Activated T-cell treated with anti-CD3 and anti-CD28 coated beads, Interleukin-2, amount 50 U/mL, for 24 hours (primary cell): ENCODE results near the gene TMEM91.

Experiments
- DNase-seq: peaks from one replicate; pipeline ENCODE4 v3.0.0-alpha.2; 2020
- H3K27ac Mint-ChIP-seq: 2 replicates; pipeline ENCODE4 v1.8.0; 2020; ENCODE audit warnings: mild to moderate bottlenecking, mixed read lengths
- H3K27me3 Mint-ChIP-seq: 2 replicates; pipeline ENCODE4 v1.8.0; 2020; ENCODE audit warnings: mixed read lengths
- H3K36me3 Mint-ChIP-seq: 2 replicates; pipeline ENCODE4 v1.8.0; 2020; ENCODE audit warnings: low read depth, mixed read lengths
- H3K4me1 Mint-ChIP-seq: 2 replicates; pipeline ENCODE4 v1.8.0; 2020; ENCODE audit warnings: low read depth, mixed read lengths
- H3K4me3 Mint-ChIP-seq: 2 replicates; pipeline ENCODE4 v1.8.0; 2020; ENCODE audit warnings: mild to moderate bottlenecking, moderate library complexity, mixed read lengths
- H3K9me3 Mint-ChIP-seq: 2 replicates; pipeline ENCODE4 v1.8.0; 2020; ENCODE audit warnings: mixed read lengths

TMEM91 gene

GRCh38 chr19:41384351-41384750 lies 8.0 kb downstream of the TMEM91 start:
- H3K36me3 Mint-ChIP-seq: peaks cover 54% of the 10 kb centered on the region
- no peaks in the 10 kb centered on the region for H3K9me3 Mint-ChIP-seq
- no peak for DNase-seq
- peak overlapping the region; percentile 44 for H3K27ac Mint-ChIP-seq
- H3K27me3 Mint-ChIP-seq: no peaks in the 10 kb centered on the region
- H3K4me3 Mint-ChIP-seq: no peak overlapping the region
- no peaks in the 10 kb centered on the region for H3K4me1 Mint-ChIP-seq

GRCh38 chr19:41386442-41386841 lies 10.1 kb downstream of the TMEM91 start:
- Mint-ChIP-seq H3K4me1 (no peaks in the 10 kb centered on the region), H3K27me3 (no peaks in the 10 kb centered on the region), H3K27ac (peak overlapping the region; percentile 18), H3K36me3 (peaks cover 74% of the 10 kb centered on the region), H3K9me3 (no peaks in the 10 kb centered on the region), H3K4me3 (no peak overlapping the region)
- no peak for DNase-seq

- H3K4me3 Mint-ChIP-seq: no peak overlapping the region
- no peaks in the 10 kb centered on the region for H3K9me3 Mint-ChIP-seq
- DNase-seq: no peak
- no peak overlapping the region for H3K27ac Mint-ChIP-seq
- peaks cover 15% of the 10 kb centered on the region for H3K4me1 Mint-ChIP-seq
- no peaks in the 10 kb centered on the region for H3K27me3 Mint-ChIP-seq
- H3K36me3 Mint-ChIP-seq: peaks cover 78% of the 10 kb centered on the region
Measured at GRCh38 chr19:41391618-41392017, 15.3 kb downstream of the TMEM91 start.

GRCh38 chr19:41392775-41393174 lies 16.4 kb downstream of the TMEM91 start:
- DNase-seq: no peak
- peaks cover 73% of the 10 kb centered on the region for H3K36me3 Mint-ChIP-seq
- H3K27me3 Mint-ChIP-seq: no peaks in the 10 kb centered on the region
- H3K9me3 Mint-ChIP-seq: no peaks in the 10 kb centered on the region
- H3K27ac Mint-ChIP-seq: no peak overlapping the region
- no peak overlapping the region for H3K4me3 Mint-ChIP-seq
- peaks cover 18% of the 10 kb centered on the region for H3K4me1 Mint-ChIP-seq

DNA sequence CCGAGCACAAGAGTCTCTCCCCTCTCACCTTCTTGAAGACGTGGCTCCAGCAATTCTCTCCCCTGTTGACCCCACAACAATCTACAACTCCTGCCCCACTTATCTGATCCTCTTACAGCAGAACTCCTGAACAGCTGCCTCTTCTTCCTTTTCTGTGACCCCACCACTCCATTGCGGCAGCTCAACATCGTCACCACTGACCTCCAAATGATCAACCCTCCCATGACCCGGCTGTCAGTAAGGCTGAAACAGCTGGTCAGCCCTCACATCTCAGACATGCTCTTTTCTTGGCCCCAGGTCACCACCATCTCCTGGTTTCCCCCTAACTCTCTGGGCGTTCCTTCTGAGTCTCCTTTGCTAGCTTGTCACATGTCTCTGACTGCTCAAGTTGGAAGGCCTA lies 19.0 kb downstream of the TMEM91 start:
- peak overlapping the region; percentile 99 for H3K4me3 Mint-ChIP-seq
- H3K4me1 Mint-ChIP-seq: peaks cover 35% of the 10 kb centered on the region
- no peak for DNase-seq
- H3K36me3 Mint-ChIP-seq: peaks cover 59% of the 10 kb centered on the region
- H3K9me3 Mint-ChIP-seq: no peaks in the 10 kb centered on the region
- no peaks in the 10 kb centered on the region for H3K27me3 Mint-ChIP-seq
- peak overlapping the region; percentile 79 for H3K27ac Mint-ChIP-seq

DNA sequence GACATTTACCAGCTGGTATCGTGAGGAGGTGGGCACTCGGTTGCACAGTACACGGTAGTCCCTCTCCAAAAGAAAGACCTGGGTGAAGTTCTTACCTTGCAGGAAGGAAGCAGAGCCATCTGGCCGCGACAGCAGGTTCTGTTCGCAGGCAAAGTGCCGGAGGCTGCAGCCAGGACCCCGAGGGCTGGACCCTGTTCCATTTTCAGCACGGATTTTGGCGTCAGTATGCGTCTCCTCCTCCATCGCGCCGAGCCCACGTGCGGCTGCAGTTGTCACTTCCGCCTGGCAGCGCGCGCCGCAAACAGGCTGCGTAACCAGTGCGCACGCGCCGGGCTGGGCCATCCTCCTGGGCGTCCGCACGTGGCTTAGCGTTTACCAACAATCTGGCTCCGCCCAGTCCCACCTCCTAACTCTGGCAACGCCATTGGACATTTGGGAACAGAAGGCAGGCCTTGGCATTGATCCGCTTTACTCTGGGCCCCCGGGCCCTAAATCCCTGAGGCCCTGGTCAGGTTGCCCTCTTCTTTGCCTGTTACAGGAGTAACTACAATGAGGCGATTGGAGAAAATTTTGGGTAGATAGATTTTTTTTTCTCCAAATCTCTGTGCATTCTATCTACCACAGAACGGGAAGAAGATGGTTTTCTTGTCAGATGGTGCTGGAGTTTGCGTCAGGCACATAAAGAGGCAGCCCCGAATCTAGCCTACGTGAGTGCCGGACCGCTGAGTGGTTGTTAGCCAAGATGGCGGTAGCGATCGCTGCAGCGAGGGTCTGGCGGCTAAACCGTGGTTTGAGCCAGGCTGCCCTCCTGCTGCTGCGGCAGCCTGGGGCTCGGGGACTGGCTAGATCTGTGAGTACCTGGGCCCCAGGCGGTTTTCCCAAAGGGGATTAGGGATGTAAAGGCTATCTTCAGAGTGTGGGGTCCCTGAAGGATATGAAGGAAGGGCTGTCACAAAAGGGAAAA lies 21.0 kb downstream of the TMEM91 start, which contains the start of the genes BCKDHA and EXOSC5:
Gene BCKDHA, plus strand, starts transcription at position 733 of the 964 bp plus-strand sequence. Its CDS starts 10 bp downstream, at position 743.
Gene EXOSC5, minus strand, starts transcription at position 274 of the 964 bp plus-strand sequence. Its CDS starts 31 bp downstream, at position 243.
- Mint-ChIP-seq H3K4me1 (peaks cover 44% of the 10 kb centered on the region), H3K27me3 (no peaks in the 10 kb centered on the region), H3K9me3 (no peaks in the 10 kb centered on the region), H3K27ac (peak within 1 kb of the TSS; percentile 100), H3K4me3 (peak within 1 kb of the TSS; percentile 99), H3K36me3 (peaks cover 48% of the 10 kb centered on the region)
- DNase-seq: peak; percentile 98

- Mint-ChIP-seq H3K36me3 (peaks cover 46% of the 10 kb centered on the region), H3K27me3 (no peaks in the 10 kb centered on the region), H3K4me1 (peaks cover 44% of the 10 kb centered on the region), H3K4me3 (peak overlapping the region; percentile 99), H3K27ac (peak overlapping the region; percentile 100), H3K9me3 (no peaks in the 10 kb centered on the region)
- no peak for DNase-seq
Measured at GRCh38 chr19:41398050-41398418, 21.7 kb downstream of the TMEM91 start.

DNA sequence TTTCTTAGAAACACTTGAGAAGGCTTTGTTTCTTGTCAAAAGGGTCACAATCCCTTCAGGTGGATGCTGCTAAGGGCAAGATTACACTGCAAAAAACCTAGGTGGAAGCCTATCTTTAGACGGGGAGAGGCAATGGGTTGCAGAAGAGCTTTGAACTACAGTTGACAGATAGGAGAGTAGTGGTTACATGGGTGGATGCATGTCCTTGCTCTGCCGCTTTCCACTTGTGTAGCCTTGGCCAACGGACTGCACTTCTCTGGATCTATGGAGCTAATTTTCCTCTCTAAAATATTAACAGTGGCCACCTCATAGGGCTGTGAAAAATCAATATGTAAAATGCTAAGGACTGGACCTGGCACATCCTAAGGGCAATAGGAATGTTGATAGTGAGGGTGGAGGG lies 22.3 kb downstream of the TMEM91 start:
- no peaks in the 10 kb centered on the region for H3K9me3 Mint-ChIP-seq
- DNase-seq: no peak
- H3K4me1 Mint-ChIP-seq: peaks cover 47% of the 10 kb centered on the region
- peaks cover 44% of the 10 kb centered on the region for H3K36me3 Mint-ChIP-seq
- H3K4me3 Mint-ChIP-seq: peak overlapping the region; percentile 99
- no peaks in the 10 kb centered on the region for H3K27me3 Mint-ChIP-seq
- peak overlapping the region; percentile 100 for H3K27ac Mint-ChIP-seq

DNA sequence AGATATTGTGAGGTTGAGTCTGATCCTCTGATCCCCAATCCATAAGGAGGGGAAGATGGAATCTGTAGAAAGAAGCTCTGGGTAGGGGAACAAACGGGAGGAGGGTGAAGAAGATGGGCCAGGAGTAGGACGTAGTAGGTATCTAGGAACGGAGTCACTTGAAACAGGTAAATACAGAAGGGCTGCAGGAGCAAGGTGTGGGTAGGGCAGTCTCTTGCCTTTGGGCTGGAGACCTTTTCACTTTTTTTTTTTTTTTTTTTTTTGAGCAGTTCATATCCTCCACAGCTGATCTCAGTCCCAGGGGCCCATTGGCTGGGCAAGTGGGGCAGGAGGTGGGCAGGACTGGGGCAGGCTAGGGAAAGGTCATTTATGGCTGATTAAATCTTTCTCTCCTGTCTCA lies 22.8 kb downstream of the TMEM91 start:
- Mint-ChIP-seq H3K4me3 (peak overlapping the region; percentile 99), H3K27ac (peak overlapping the region; percentile 100), H3K27me3 (no peaks in the 10 kb centered on the region), H3K9me3 (no peaks in the 10 kb centered on the region), H3K36me3 (peaks cover 39% of the 10 kb centered on the region), H3K4me1 (peaks cover 46% of the 10 kb centered on the region)
- DNase-seq: no peak

DNA sequence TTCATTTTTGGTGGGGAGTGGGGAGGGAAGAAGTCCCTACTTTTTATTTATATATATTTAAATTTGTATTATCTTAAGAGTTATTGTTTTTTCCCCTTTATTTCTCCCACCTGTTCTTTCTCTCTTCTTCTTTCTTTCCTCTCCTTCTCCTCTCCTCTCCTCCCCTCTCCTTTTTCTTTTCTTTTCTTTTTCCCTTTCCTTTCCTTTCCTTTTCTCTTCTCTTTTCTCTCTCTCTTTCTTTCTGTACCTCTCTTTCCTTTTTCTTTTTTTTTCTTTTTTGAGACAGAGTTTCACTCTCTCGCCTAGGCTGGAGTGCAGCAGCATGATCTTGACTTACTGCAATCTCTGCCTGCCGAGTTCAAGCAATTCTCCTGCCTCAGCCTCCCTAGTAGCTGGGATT lies 23.2 kb downstream of the TMEM91 start:
- no peaks in the 10 kb centered on the region for H3K9me3 Mint-ChIP-seq
- H3K4me3 Mint-ChIP-seq: peak overlapping the region; percentile 99
- peaks cover 46% of the 10 kb centered on the region for H3K4me1 Mint-ChIP-seq
- H3K27ac Mint-ChIP-seq: no peak overlapping the region
- H3K36me3 Mint-ChIP-seq: peaks cover 39% of the 10 kb centered on the region
- no peaks in the 10 kb centered on the region for H3K27me3 Mint-ChIP-seq
- DNase-seq: no peak

DNA sequence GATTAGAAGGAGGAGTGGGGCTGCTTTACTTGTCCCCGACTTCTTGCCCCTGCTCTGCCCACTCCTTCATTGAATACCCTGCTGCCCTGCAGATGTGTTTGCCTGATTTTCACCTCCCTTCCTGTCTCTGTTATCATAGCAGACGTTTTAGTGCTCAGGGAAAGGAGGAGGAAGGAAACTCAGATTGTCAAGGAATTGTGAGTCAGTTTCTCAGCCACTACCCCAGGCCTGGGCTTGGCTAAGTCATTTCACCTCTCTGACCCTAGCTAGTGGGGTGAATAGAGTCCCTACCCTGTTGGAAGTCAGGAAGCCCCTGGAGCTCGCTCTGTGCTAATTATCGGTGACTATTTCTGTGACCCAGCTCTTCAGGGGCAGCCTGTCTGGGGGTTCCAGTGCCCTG lies 25.1 kb downstream of the TMEM91 start:
- Mint-ChIP-seq H3K4me3 (no peak overlapping the region), H3K27ac (peak overlapping the region; percentile 8), H3K36me3 (peaks cover 29% of the 10 kb centered on the region), H3K4me1 (peaks cover 36% of the 10 kb centered on the region), H3K9me3 (no peaks in the 10 kb centered on the region), H3K27me3 (no peaks in the 10 kb centered on the region)
- DNase-seq: no peak

GRCh38 chr19:41402010-41402409 lies 25.7 kb downstream of the TMEM91 start:
- no peak overlapping the region for H3K4me3 Mint-ChIP-seq
- DNase-seq: no peak
- peaks cover 26% of the 10 kb centered on the region for H3K36me3 Mint-ChIP-seq
- H3K27me3 Mint-ChIP-seq: no peaks in the 10 kb centered on the region
- H3K9me3 Mint-ChIP-seq: no peaks in the 10 kb centered on the region
- H3K4me1 Mint-ChIP-seq: peaks cover 35% of the 10 kb centered on the region
- H3K27ac Mint-ChIP-seq: peak overlapping the region; percentile 4

DNA sequence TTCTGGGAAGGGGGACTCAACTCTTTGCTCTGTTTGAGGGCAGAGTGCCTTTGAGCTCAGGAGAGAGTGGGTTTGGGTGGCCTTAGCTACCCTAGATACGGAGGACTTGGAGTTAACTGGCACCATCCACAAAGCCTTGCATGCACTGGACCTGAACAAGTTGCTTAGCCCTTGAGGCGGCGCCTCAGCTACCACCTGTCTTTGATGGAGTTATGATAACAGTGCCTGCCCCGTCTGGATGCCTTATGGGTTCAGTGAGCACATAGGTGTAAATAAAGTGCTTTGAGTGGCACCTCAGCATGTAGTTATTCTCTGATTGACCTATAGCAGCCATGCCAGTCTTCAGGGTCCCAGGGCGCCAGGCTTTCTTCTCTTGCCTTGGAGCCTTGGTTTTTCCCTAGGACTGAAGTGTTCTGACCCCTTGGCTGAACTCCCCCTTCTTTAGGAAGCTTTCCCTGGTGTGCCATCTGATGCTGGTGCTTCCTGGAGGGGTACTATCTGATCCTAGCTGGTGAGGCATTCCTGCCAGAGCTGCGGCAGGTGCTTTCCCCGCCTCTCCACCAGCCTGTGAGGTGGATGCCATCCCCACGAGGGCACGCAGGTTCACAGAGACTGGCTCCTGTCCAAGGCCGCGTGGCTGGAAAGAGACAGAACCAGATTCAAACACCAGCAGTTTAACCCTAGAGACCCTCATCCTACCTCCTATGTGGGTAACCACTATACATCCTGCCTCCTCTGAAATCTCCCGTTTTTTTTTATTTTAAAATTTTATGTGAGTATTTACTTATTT lies 27.0 kb downstream of the TMEM91 start:
- peaks cover 18% of the 10 kb centered on the region for H3K36me3 Mint-ChIP-seq
- peak overlapping the region; percentile 63 for H3K27ac Mint-ChIP-seq
- H3K27me3 Mint-ChIP-seq: no peaks in the 10 kb centered on the region
- H3K4me1 Mint-ChIP-seq: peaks cover 28% of the 10 kb centered on the region
- no peak for DNase-seq
- no peak overlapping the region for H3K4me3 Mint-ChIP-seq
- H3K9me3 Mint-ChIP-seq: no peaks in the 10 kb centered on the region

DNA sequence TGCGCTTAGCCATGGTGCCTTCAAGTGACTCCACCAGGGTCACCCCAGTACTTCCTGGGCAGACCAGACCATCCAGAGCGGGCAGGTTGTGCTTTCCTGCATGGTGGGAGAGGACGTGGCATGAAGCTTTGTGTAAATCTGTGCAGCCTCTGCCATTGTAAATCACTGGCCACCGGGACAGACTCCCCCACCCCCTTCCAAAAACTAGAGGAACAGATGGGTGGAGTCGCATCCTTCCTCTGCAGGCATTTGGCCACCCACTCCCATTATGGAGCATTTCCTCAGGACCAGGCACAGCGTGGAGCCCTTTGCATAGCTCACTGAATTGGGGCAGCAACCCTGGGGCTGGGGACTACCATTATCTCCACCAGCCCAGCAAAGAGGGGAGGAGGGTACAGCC lies 29.4 kb downstream of the TMEM91 start:
- no peaks in the 10 kb centered on the region for H3K27me3 Mint-ChIP-seq
- H3K36me3 Mint-ChIP-seq: peaks cover 25% of the 10 kb centered on the region
- no peaks in the 10 kb centered on the region for H3K9me3 Mint-ChIP-seq
- peaks cover 26% of the 10 kb centered on the region for H3K4me1 Mint-ChIP-seq
- DNase-seq: no peak
- H3K27ac Mint-ChIP-seq: no peak overlapping the region
- no peak overlapping the region for H3K4me3 Mint-ChIP-seq
